Spleen (tissue), 7 donors: ENCODE data around the gene STK4.

ENCODE experiments used
- CTCF ChIP-seq, 11 experiments: fragments of 200-600 bp in 7 of 11; fragments of 450-650 bp in 4 of 11; sonication (generic) in 4 of 11; IDR thresholded peaks in 8 of 11; conservative IDR thresholded peaks in 3 of 11; 1 replicate in 7 of 11; 2 replicates in 4 of 11; pipeline versions ENCODE4 v1.4.0 to v1.8.0; 2016 to 2021; ENCODE audit warnings: antibody characterized with exemption in 11 of 11, inconsistent platforms in 4 of 11, mild to moderate bottlenecking in 1 of 11
- POLR2A ChIP-seq, 3 donors: fragments of 450-650 bp; IDR thresholded peaks; one replicate each; pipeline ENCODE4 v1.5.1; 2017; ENCODE audit warnings: antibody characterized with exemption in 3 of 3, mild to moderate bottlenecking in 1 of 3
- donor health status: DM: no; HTN: no; CAD: no; lungs with moderate emphysema.
- donor health status: DM: no; HTN: no; CAD: no.
- donor health status: DM: no; HTN: no; CAD: no.

- TF ChIP-seq CTCF (IDR thresholded peaks at IDR 0.05 in 8 of 11, conservative IDR thresholded peaks at IDR 0.05 in 3 of 11) (no peak), POLR2A (IDR thresholded peaks at IDR 0.05) (no peak)
Measured at GRCh38 chr20:45094864-45095574, 128.7 kb downstream of the STK4 start.
